Measurements from ENCODE around the gene MGME1.
"Not testable (repeated sequence)": the region's sequence is repeated elsewhere in the genome, so short reads cannot be mapped to it uniquely, and the experiment has no call there.

MGME1 gene

DNA sequence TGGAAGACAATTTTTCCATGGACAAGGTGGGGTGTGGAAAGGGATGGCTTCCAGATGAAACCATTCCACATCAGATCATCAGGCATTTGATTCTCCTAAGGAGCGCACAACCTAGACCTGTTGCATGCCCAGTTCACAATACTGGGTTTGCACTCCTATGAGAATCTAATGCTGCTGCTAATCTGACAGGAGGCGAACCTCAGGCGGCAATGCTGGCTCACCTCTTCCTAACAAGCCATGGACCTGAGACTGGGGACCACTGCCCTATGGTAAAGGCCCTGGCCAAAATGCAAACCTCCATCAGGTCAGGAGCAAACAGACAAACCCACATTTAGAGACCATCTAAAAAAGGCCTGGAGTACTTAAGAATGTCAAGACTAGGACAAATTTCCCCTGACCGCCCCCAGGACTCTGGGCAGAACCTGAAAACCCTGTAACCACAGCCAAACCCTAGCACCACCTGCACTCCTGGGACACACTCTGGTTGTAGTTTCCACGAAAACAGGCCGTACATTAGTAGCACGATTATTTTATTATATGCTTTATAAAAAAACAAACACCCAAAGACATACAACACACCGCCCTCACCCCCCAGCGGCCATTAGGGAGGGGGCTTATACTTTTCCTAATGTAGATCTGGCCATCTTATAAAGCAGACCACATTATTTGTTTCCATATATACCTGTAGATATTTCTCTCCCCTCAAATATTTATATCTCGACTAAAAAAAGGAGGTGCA is 27.6 kb upstream of the MGME1 start:
- DNase-seq, result no peak

DNA sequence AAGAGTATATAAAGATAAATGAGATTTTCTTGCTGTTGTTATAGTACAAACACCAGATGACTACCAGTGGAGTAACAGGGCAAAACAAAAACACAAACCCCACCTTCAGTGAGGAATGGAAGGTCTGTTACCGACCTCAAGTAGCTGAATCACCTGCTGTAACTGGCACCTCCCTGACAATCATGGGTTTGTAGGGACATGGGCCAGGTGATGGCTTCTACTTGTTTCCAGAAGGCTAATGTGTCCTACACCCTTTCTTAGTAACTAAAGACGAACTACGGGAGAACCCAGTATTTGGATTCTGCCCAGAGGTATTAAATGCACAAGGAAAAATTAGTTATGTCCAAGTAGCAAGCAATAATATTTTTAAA is 27.0 kb upstream of the MGME1 start:
- DNase-seq, result no peak

DNA sequence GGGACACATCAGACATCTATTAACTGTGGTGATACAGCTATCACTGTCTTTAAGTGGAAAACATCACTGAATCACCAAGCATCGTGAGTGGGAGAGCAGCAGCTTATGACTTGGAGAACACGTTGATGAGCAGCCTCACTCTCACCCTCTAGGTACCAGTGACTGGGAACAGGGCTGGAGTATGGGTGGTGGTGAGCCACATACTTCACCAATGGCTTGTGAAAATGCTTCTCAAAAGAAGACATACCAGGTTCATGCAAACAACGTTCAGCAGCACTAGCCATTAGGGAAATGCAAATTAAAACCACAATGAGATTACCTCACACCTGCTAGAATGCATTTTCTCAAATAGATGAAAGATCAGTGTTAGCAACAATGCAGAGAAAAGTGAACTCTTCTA is 25.5 kb upstream of the MGME1 start:
- no peak for DNase-seq

GRCh38 chr20:17944854-17945474 is 23.9 kb upstream of the MGME1 start:
- DNase-seq, result no peak

GRCh38 chr20:17946040-17946439 is 22.8 kb upstream of the MGME1 start:
- no peak for DNase-seq

DNA sequence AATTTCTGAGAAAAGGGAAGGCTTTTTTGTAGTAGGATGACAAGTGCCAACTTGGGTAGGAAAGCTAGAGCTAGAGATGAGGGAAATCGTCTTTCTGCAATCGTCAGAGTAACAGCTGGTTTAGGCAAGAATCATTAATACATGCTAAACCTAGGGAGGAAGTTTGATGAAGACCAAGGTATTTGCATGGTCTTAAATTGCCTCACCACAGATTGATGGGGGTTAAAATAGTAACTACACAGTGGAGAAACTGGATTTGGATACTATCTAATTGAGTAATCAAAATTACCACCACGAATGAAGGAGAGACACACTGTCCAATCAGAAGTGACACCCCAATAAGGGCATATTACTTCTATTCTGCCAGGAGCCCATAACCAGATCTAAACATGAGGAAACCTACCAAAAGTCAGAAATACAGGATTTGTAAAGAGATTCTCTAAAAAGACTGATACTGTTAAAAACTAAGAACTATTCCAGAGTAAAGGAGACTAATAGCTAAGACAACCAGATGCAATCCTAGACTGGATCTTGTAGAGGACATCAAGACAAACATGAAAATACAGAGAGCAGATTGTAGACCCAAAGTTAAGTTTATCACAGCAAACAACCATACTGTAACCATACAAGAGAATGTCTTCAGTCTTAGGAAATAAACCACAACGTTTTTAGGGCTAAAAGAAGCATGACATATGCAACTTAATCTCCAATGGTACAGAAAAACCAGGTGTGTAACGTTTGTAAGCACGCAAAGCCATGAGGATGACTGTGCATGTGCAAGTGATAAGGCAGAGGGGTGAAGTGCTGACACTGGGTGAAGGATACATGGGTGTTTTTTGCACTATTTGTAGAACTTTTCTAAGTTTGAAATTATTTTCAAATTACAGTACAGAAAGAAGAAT is 22.0 kb upstream of the MGME1 start:
- DNase-seq, result no peak

DNA sequence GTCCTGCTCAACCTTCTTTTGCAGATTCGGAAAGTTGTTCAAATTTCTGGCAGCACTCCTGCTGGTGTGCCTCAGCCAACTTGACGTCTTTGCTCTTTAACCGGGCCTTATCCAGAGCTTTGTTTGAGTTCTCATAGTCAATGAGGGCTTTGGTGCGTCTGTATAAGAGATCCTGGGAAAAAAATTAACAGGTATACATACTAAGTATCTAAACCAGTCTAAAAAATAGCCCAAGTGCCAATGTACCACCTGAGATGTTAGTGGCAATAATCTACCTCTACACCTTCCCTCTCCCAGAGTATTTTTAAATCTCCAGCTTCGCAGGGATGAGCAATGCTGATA is 21.4 kb upstream of the MGME1 start:
- no peak for DNase-seq

- DNase-seq, result no peak
Observed at GRCh38 chr20:17948442-17948841, 20.4 kb upstream of the MGME1 start.

DNA sequence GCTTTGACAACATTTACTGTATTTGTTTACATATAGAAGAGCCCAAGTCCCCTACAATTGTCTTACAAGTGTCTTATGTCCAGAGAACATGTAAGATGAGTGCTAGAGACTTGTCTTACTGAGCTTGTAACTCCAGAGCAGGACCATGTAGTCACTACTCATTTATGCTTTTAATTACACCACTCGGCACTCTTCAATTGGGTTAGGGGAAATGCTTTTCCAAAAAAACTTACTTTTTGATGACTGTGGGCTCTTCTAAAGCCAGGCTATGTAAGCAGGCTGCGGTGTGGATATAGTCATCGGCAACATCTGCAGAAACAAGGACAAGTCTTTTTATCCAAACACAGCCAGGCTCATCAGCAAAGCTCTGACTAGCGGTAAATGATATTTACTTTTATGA is 18.9 kb upstream of the MGME1 start:
- no peak for DNase-seq

DNA sequence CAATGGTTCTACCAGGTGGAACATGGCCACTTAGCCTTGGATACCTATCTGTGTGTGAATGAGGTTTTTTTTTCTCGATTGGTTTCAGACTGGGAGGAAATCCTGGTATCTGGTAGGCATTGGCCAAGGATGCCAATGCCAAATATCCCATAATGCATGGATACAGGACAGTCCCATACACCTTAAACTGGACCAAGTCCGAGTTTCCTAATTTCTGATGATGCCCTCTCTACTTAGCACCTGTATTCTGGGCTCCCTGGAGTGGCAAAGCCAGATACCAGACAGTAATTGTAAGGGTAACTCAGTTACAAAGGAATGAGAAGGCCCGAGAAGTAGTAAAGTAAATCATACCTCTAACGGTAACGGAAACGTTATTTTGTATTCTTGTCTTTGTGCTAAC is 18.1 kb upstream of the MGME1 start:
- no peak for DNase-seq

- DNase-seq, result no peak
Observed at GRCh38 chr20:17951323-17951722, 17.5 kb upstream of the MGME1 start.

DNA sequence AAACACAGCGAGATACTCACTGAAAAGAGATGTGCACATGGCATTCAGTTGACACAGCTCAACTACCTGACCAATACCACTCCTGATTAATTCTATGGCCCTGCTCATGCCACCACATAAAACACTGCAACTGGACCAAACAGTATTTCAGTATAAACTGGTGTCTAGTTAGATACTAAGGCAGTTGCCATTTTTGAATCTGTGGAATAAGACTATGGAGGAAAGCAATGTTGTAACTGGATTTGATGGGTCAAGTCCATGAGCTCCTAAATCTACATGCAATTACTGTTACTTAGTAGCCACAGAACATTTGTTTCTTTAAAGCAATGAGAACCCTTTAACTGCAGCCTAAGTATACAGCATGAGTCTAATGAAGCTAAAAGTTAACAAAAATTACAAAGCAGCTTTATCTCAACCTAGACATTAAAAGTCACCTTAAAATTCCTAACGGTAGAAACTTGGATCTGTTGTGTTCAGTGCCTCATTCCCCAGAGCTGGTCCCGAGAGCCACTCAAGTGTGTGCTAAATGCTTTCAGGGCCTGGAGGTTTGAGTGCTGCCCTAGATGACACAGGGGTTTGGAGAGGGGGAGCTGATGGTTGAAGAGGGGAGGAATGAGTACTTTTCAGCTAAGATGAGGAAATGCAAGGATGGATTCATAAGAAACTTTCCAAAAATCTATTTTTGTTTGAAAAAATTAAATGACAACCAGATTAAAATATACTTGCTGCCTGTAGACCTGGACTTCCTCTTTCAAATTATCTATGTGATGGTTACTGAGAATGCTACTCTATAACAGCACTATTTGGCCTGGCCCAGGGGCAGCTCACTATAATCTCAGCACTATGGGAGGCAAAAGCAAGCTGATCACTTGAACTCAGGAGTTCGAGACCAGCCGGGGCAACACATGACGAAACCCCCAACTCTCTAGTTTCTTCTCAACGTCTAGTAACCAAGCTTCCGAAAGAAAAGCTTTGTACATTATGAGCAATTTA is 15.8 kb upstream of the MGME1 start:
- no peak for DNase-seq

DNA sequence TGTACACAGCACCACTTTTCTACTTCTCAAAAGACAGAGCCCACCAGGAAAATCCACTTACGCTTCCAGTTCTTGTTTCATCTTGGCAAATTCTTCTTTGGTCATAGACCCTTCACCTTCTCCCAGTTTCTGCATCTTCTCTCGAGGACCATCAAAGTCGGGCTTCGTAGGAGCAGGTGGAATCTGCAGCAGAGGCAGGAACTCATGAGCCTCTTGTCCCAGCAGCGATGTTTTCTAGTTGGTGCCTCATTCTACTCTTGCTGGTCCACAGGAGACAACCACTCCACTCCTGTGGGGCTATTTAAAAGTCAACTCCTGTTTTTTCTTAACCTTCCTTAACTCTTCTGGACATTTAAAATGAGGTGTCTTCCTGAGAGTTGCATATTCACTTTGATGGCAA is 14.9 kb upstream of the MGME1 start:
- no peak for DNase-seq

GRCh38 chr20:17955302-17955701 is 13.5 kb upstream of the MGME1 start:
- DNase-seq, result no peak

GRCh38 chr20:17956099-17956685 is 12.6 kb upstream of the MGME1 start:
- DNase-seq, result no peak

GRCh38 chr20:17957505-17958363 is 11.1 kb upstream of the MGME1 start:
- no peak for DNase-seq

DNA sequence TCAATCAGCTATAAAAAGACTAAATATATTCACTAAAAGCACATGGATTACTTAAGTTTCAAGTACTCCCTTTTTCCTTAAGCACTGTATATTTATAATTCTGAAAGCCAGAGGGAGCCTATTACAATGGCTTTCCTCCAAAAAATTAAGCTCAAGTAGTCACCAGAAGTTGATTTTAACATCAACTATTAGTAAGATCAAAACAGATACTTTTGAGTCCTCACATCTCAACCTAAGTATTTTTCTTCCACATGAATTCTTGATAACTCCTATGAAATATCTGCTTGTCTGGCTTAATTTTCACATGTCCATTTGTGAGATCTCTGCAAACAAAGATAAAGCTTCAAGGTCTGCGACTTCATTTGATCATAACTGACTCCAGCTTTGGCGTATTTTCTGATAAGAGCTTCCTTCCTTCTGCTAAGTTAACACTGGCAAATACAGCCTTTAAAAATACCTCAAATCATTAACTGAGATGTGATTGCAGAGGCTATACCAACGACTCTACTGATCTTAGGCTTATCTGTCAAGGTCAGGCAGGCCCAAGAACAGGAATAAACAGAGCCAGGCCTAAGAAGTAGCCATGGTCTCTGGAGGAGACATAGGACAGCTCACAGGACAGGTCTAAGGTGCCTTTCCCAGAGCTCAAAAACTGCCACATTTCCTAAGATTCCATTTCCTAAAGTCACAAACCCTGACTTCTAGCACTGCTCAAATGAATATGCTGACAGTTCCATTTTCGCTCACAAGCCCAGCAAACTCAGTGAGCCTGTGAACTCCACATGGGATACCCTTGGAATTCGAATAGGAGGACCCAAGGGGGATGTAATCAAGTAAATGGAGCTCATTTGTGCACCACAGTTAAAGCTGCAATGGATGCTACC is 10.2 kb upstream of the MGME1 start:
- DNase-seq, result no peak

DNA sequence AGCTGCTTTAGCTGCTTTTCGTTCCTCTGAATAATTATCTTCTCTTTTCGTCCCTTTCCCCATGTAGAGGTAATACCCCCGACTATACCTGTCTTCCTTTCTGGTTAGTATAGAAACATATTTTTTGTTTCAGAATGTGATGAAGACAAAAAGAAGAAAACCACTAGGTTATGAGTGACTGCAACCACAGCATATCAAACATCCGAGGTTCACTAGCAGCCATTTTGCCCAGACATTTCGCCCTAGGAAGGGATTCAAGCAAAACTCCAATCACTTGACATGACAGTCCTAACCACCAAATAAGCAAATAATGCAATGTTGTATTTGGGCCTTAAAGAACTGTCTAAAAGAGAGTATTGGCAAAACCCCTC is 9.6 kb upstream of the MGME1 start:
- no peak for DNase-seq

- not testable (repeated sequence) for DNase-seq
Observed at GRCh38 chr20:17960400-17960885, 8.4 kb upstream of the MGME1 start.

- no peak for DNase-seq
Observed at GRCh38 chr20:17960927-17961586, 7.8 kb upstream of the MGME1 start.
